HG02981 (cell line): Measurements from ENCODE around the gene MRPL36.
"Not testable (repeated sequence)": the region's sequence is repeated elsewhere in the genome, so short reads cannot be mapped to it uniquely, and the experiment has no call there.

Experiments used
- ATAC-seq: cut with Tn5 transposase; IDR thresholded peaks from one replicate; pipeline ENCODE4 v1.9.1; 2021; ENCODE audit warnings: mild to moderate bottlenecking, moderate library complexity; ENCODE audit not compliant: unreplicated experiment

MRPL36 gene

GRCh38 chr5:1815881-1816292 is 16.2 kb upstream of the MRPL36 start:
- no peak for ATAC-seq

- no peak for ATAC-seq
These were observed 15.6 kb upstream of the MRPL36 start for GRCh38 chr5:1815071-1815786.

- no peak for ATAC-seq
These were observed 14.8 kb upstream of the MRPL36 start for GRCh38 chr5:1814183-1815020.

- ATAC-seq: no peak
These were observed 11.0 kb upstream of the MRPL36 start for GRCh38 chr5:1810581-1811101.

GRCh38 chr5:1809416-1810035 is 9.9 kb upstream of the MRPL36 start:
- ATAC-seq: no peak

GRCh38 chr5:1808439-1808838 is 8.8 kb upstream of the MRPL36 start:
- ATAC-seq: no peak

GRCh38 chr5:1807451-1808185 is 8.0 kb upstream of the MRPL36 start:
- no peak for ATAC-seq

- ATAC-seq: no peak
These were observed 7.3 kb upstream of the MRPL36 start for GRCh38 chr5:1806974-1807373.

GRCh38 chr5:1806199-1806598 is 6.6 kb upstream of the MRPL36 start:
- ATAC-seq: no peak

GRCh38 chr5:1805736-1806135 is 6.1 kb upstream of the MRPL36 start:
- no peak for ATAC-seq

GRCh38 chr5:1805326-1805725 is 5.7 kb upstream of the MRPL36 start:
- no peak for ATAC-seq

GRCh38 chr5:1804001-1804690 is 4.5 kb upstream of the MRPL36 start:
- ATAC-seq: no peak

GRCh38 chr5:1803192-1803591 is 3.6 kb upstream of the MRPL36 start:
- ATAC-seq: no peak

- ATAC-seq: no peak
These were observed 2.3 kb upstream of the MRPL36 start for GRCh38 chr5:1801967-1802295.

GRCh38 chr5:1801222-1801966 is 1.8 kb upstream of the MRPL36 start, which contains the start of gene NDUFS6:
NDUFS6 (plus strand) TSS chr5:1801407; CDS start chr5:1801418, 11 bp downstream.
- ATAC-seq: peak; percentile 50

- ATAC-seq: peak; percentile 29
These were observed 1.0 kb upstream of the MRPL36 start for GRCh38 chr5:1800472-1801221.

- peak; percentile 21 for ATAC-seq
These were observed 481 bp downstream of the MRPL36 start for GRCh38 chr5:1799110-1799601.

- not testable (repeated sequence) for ATAC-seq
These were observed 1.0 kb downstream of the MRPL36 start for GRCh38 chr5:1798589-1798988.

GRCh38 chr5:1797855-1798254 is 1.8 kb downstream of the MRPL36 start:
- no peak for ATAC-seq
